IPS DF 6.9 (cell line): ENCODE data around the gene USP13.
A peak's percentile ranks its signal among the peaks of the same experiment; 100 is the strongest.

Experiments used
- DNase-seq: peaks from one replicate; pipeline ENCODE4 v3.0.0-alpha.2; 2013; ENCODE audit warnings: low read depth, low spot score
- H3K27ac ChIP-seq: one replicate; pipeline ENCODE4 v1.5.1; 2013; ENCODE audit warnings: low read length, control low read depth
- H3K27me3 ChIP-seq: 2 replicates; pipeline ENCODE4 v1.6.1; 2013; ENCODE audit warnings: mild to moderate bottlenecking, low read length; ENCODE audit not compliant: control insufficient read depth, insufficient read depth
- H3K36me3 ChIP-seq: 2 replicates; pipeline ENCODE4 v1.6.1; 2013; ENCODE audit warnings: low read length; ENCODE audit not compliant: control insufficient read depth, insufficient read depth
- H3K4me1 ChIP-seq: 2 replicates; pipeline ENCODE4 v1.6.1; 2013; ENCODE audit warnings: low read length; ENCODE audit not compliant: control insufficient read depth, insufficient read depth
- H3K4me3 ChIP-seq: 2 replicates; pipeline ENCODE4 v1.5.1; 2013; ENCODE audit warnings: mild to moderate bottlenecking, low read length
- H3K9me3 ChIP-seq: 2 replicates; pipeline ENCODE4 v1.6.1; 2013; ENCODE audit warnings: low read length, inconsistent platforms; ENCODE audit not compliant: control insufficient read depth, insufficient read depth
- WGBS: extraction: QIAGEN DNeasy Blood & Tissue Kit; methylation state at CpG from one replicate; pipeline ENCODE4 v1.1.7; 2013; ENCODE audit warnings: mixed read lengths, missing lambda C conversion rate; ENCODE audit not compliant: insufficient read length, insufficient coverage; 5-methylcytosine and 5-hydroxymethylcytosine counted together

Gene USP13

DNA sequence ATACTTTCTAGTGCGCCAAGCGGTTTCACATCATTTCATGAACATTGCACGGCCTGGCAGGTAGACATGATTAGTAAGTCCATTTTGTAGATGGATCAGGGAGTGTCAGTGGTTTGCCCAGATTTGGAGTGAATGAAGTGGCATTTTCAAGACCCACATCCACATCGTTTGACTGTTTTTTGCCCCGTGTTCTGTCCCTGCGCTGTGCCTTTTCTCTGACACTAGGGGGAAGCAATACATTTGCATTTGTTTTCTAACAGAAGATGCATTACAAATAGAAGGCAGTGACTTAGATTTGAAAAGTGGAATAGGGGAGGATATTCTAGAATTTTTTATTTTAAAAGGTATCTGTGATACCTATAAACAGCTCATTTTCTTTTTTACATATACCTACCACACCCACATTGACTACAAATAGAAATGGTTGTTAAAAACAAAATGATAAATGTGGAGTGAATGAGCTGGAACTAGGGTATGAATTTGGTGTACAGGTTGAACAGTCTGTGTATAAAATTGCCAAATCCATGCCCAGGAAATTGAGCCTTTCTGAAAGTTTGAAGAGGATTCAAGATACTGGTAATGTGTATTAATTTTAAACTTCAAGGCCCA lies 98.0 kb downstream of the USP13 start:
- Histone ChIP-seq H3K27ac (no peak overlapping the region), H3K36me3 (peaks cover 3% of the 10 kb centered on the region; the same call in 1 of the 2 replicates)

GRCh38 chr3:179760944-179761343 lies 108.1 kb downstream of the USP13 start:
- Histone ChIP-seq H3K27me3 (no peaks in the 10 kb centered on the region), H3K4me3 (no peak overlapping the region), H3K36me3 (no peaks in the 10 kb centered on the region; the same call in 1 of the 2 replicates), H3K9me3 (no peaks in the 10 kb centered on the region), H3K27ac (no peak overlapping the region), H3K4me1 (no peaks in the 10 kb centered on the region)
- no CpG with 5 or more reads among the region's 8 CpGs for WGBS
- no peak for DNase-seq

More for the DNA sequence above, 98.0 kb downstream of the USP13 start:
- no CpG with 5 or more reads among the region's 6 CpGs for WGBS
- DNase-seq = no peak
- Histone ChIP-seq H3K4me1 (no peaks in the 10 kb centered on the region), H3K27me3 (no peaks in the 10 kb centered on the region), H3K4me3 (no peak overlapping the region), H3K9me3 (no peaks in the 10 kb centered on the region)

- no peak overlapping the region for H3K27ac ChIP-seq
- peaks cover 2% of the 10 kb centered on the region; the same call in 1 of the 2 replicates for H3K36me3 ChIP-seq
- no peaks in the 10 kb centered on the region for H3K27me3 ChIP-seq
- WGBS = no CpG with 5 or more reads among the region's 2 CpGs
- no peak for DNase-seq
- H3K4me1 ChIP-seq = no peaks in the 10 kb centered on the region
- no peaks in the 10 kb centered on the region for H3K9me3 ChIP-seq
- no peak overlapping the region for H3K4me3 ChIP-seq
Observed at GRCh38 chr3:179765396-179765795, 112.6 kb downstream of the USP13 start.

GRCh38 chr3:179766416-179767133 lies 113.7 kb downstream of the USP13 start:
- Histone ChIP-seq H3K4me3 (no peak overlapping the region), H3K9me3 (no peaks in the 10 kb centered on the region), H3K27ac (no peak overlapping the region), H3K27me3 (no peaks in the 10 kb centered on the region), H3K4me1 (no peaks in the 10 kb centered on the region), H3K36me3 (peaks cover 2% of the 10 kb centered on the region; the same call in 1 of the 2 replicates)
- no CpG with 5 or more reads among the region's 4 CpGs for WGBS
- DNase-seq = no peak

DNA sequence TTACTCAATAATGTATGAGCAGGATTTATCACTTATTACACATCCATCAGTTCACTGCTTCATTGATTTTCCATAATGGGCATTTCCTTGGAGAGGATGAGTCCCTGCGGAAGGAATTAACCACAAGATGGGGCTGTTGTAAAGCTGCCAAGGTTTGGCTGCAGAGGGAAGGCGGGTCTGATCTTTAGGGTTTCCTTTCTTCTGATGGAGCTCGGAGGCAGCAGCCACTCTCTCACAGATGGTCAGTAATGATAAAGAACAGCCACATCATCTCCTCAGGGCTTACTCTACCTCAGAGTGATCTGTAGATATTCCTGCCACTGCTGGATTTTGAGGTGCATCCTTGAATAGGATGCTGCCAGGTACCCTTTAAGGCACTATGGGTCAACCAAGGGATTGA lies 115.2 kb downstream of the USP13 start:
- H3K4me3 ChIP-seq = no peak overlapping the region
- H3K9me3 ChIP-seq = no peaks in the 10 kb centered on the region
- H3K27me3 ChIP-seq = no peaks in the 10 kb centered on the region
- peak; percentile 35 for DNase-seq
- no CpG with 5 or more reads among the region's 3 CpGs for WGBS
- H3K27ac ChIP-seq = no peak overlapping the region
- H3K36me3 ChIP-seq = peaks cover 2% of the 10 kb centered on the region; the same call in 1 of the 2 replicates
- H3K4me1 ChIP-seq = peaks cover 2% of the 10 kb centered on the region; the same call in 1 of the 2 replicates

DNA sequence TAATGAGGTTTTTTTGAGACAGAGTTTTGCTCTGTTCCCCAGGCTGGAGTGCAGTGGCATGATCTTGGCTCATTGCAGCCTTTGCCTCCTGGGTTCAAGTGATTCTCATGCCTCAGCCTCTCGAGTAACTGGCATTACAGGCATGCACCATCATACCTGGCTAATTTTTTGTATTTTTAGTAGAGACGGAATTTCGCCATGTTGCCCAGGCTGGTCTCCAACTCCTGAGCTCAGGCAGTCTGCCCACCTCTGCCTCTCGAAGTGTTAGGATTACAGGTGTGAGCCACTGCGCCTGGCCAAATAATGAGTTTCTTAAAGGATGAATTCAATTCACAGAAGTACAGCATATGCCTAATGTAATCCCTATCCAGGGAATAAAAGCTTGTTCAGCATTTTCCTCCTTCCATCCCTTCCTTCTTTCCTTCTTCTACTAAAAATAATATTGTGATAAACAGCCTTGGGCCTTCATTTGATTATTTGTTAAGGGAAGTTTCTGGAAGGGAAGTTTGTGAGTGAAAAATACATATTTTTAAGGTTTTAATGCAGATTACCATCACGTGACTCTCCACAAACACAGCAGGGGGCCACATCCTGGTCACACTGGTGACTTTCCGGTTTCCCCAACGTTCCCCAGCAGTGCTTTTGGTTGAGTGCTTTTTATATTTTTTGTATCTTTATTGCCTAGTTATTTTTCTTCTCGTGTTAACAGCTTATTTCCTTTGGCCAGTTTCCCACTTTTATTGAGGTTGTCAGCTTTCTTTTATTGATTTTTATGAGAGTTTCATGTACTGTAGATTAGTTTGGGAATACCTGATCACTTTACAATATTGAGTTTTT lies 116.8 kb downstream of the USP13 start:
- peaks cover 2% of the 10 kb centered on the region; the same call in 1 of the 2 replicates for H3K4me1 ChIP-seq
- no peak overlapping the region for H3K27ac ChIP-seq
- no peaks in the 10 kb centered on the region for H3K27me3 ChIP-seq
- no CpG with 5 or more reads among the region's 9 CpGs for WGBS
- H3K9me3 ChIP-seq = no peaks in the 10 kb centered on the region
- no peak for DNase-seq
- H3K4me3 ChIP-seq = no peak overlapping the region
- peaks cover 2% of the 10 kb centered on the region; the same call in 1 of the 2 replicates for H3K36me3 ChIP-seq

DNA sequence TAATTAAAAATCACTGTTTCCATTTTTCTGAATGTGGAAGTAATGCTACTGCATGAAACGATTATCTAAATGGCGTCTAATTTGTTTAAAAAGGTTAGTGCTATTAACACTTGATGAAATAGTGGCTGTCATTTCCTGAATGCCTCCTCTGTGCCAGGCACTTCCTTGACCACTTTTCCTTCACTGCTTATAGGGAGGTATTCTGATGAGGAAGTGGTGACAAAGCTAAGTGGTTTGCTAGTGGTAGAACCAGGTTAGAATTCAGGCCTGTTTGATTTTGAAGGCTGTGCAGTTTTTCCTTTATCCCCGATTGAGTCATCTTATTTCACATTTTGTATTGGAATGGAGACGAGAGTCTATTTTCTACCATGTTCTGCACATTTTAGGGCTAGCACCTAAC lies 119.0 kb downstream of the USP13 start:
- H3K4me1 ChIP-seq = peaks cover 2% of the 10 kb centered on the region; the same call in 1 of the 2 replicates
- H3K27ac ChIP-seq = no peak overlapping the region
- no peaks in the 10 kb centered on the region for H3K27me3 ChIP-seq
- no peak overlapping the region for H3K4me3 ChIP-seq
- DNase-seq = no peak
- WGBS = no CpG with 5 or more reads among the region's 4 CpGs
- no peaks in the 10 kb centered on the region; the same call in none of the 2 replicates for H3K9me3 ChIP-seq
- peaks cover 7% of the 10 kb centered on the region for H3K36me3 ChIP-seq

DNA sequence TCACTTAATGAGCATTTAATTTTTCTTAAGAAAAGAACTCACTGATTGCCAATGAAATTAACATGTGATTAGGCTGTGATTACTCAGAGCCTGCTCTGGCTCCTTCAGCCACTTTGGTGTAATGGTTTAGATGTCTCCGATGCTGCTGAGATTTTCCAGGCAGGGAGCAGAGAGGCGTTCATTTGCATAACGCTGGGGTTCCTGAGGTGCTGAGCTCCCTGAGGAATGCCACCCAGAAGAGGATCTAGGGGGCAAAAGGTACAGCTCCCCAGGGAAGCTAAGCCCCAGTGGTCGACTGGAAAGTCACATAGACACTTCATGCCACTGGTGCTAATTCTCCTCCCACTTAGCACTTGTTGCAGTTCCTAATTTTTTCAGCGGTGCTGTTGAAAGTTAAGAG lies 119.5 kb downstream of the USP13 start:
- Histone ChIP-seq H3K9me3 (no peaks in the 10 kb centered on the region; the same call in none of the 2 replicates), H3K4me1 (peaks cover 2% of the 10 kb centered on the region; the same call in 1 of the 2 replicates), H3K27me3 (no peaks in the 10 kb centered on the region), H3K27ac (no peak overlapping the region), H3K4me3 (no peak overlapping the region), H3K36me3 (peaks cover 7% of the 10 kb centered on the region; the same call in 1 of the 2 replicates)
- no peak for DNase-seq
- WGBS = no CpG with 5 or more reads among the region's 5 CpGs

GRCh38 chr3:179775416-179776122 lies 122.7 kb downstream of the USP13 start:
- Histone ChIP-seq H3K9me3 (no peaks in the 10 kb centered on the region; the same call in none of the 2 replicates), H3K27ac (no peak overlapping the region), H3K4me3 (no peak overlapping the region), H3K36me3 (peaks cover 4% of the 10 kb centered on the region; the same call in 1 of the 2 replicates), H3K27me3 (no peaks in the 10 kb centered on the region), H3K4me1 (peaks cover 2% of the 10 kb centered on the region; the same call in 1 of the 2 replicates)
- no CpG with 5 or more reads among the region's 28 CpGs for WGBS
- DNase-seq = no peak
